Measurements from ENCODE around the gene BUB1B. TPM values are rescaled to one million over a fixed set of nuclear protein-coding genes. Genes with fewer than 3 reads are reported as not detected.

The BUB1B gene
- total and polyA plus RNA-seq, 8 donors, result 1.6 to 25.0 (median 4.4) TPM

- no peaks in the 10 kb centered on the region for H3K9me3 ChIP-seq
- H3K36me3 ChIP-seq, result no peaks in the 10 kb centered on the region
- H3K27me3 ChIP-seq, result no peaks in the 10 kb centered on the region
- no peak overlapping the region for H3K4me3 ChIP-seq
- TF ChIP-seq, protein P1, sequence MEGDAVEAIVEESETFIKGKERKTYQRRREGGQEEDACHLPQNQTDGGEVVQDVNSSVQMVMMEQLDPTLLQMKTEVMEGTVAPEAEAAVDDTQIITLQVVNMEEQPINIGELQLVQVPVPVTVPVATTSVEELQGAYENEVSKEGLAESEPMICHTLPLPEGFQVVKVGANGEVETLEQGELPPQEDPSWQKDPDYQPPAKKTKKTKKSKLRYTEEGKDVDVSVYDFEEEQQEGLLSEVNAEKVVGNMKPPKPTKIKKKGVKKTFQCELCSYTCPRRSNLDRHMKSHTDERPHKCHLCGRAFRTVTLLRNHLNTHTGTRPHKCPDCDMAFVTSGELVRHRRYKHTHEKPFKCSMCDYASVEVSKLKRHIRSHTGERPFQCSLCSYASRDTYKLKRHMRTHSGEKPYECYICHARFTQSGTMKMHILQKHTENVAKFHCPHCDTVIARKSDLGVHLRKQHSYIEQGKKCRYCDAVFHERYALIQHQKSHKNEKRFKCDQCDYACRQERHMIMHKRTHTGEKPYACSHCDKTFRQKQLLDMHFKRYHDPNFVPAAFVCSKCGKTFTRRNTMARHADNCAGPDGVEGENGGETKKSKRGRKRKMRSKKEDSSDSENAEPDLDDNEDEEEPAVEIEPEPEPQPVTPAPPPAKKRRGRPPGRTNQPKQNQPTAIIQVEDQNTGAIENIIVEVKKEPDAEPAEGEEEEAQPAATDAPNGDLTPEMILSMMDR (IDR thresholded peaks at IDR 0.05), result no peak
- no peak for TF ChIP-seq POLR2AphosphoS5 (IDR thresholded peaks at IDR 0.05)
- TF ChIP-seq EP300 (IDR thresholded peaks at IDR 0.05), result no peak
- TF ChIP-seq POLR2A (IDR thresholded peaks at IDR 0.05), result no peak
- intact Hi-C loops (cut with DNase I; ENCODE audit: low total_unique reads), result no loop called here
- H3K4me1 ChIP-seq, result no peaks in the 10 kb centered on the region
- no peak overlapping the region for H3K27ac ChIP-seq
- WGBS, 5 donors, result 73 to 95% (median 87%) methylated on average over 1 of the region's 1 CpG
- no peak for DNase-seq
Observed at GRCh38 chr15:40192942-40193341, 32.1 kb downstream of the BUB1B start.

DNA sequence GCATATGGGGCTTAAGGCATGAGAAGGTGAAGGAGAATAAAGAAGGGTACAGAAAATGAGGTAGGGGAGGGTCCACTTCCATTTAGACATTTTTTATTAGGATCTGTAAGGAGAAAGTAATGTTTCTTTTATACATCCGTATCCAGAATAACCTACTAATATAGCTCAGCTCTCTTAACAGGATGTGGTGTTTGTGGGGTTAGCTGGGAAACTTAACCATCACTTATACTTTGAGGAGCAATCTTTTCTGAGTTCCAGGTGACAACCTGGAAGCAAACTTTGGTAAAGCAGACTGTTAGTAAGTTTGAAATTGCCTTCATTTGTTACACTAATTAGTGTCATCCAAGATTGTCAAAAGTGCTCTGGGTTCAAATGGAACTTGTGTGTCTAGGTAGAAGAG, 36.6 kb downstream of the BUB1B start:
- no peak overlapping the region for H3K27ac ChIP-seq
- no peak overlapping the region for H3K4me3 ChIP-seq
- H3K4me1 ChIP-seq, result peaks cover 0 to 6% (median 0%) of the 10 kb centered on the region in 4 donors
- intact Hi-C loops (cut with DNase I; ENCODE audit: low total_unique reads), result no loop called here
- 75 to 91% (median 83%) methylated on average over 1 of the region's 1 CpG for WGBS, 5 donors
- TF ChIP-seq, protein P1 (IDR thresholded peaks at IDR 0.05), result no peak
- TF ChIP-seq EP300 (IDR thresholded peaks at IDR 0.05) (no peak), POLR2A (IDR thresholded peaks at IDR 0.05) (no peak), POLR2AphosphoS5 (IDR thresholded peaks at IDR 0.05) (no peak)
- peaks cover 0 to under 1% (median 0%) of the 10 kb centered on the region in 4 donors for H3K36me3 ChIP-seq
- no peak for DNase-seq
- no peaks in the 10 kb centered on the region for H3K27me3 ChIP-seq
- no peaks in the 10 kb centered on the region for H3K9me3 ChIP-seq

DNA sequence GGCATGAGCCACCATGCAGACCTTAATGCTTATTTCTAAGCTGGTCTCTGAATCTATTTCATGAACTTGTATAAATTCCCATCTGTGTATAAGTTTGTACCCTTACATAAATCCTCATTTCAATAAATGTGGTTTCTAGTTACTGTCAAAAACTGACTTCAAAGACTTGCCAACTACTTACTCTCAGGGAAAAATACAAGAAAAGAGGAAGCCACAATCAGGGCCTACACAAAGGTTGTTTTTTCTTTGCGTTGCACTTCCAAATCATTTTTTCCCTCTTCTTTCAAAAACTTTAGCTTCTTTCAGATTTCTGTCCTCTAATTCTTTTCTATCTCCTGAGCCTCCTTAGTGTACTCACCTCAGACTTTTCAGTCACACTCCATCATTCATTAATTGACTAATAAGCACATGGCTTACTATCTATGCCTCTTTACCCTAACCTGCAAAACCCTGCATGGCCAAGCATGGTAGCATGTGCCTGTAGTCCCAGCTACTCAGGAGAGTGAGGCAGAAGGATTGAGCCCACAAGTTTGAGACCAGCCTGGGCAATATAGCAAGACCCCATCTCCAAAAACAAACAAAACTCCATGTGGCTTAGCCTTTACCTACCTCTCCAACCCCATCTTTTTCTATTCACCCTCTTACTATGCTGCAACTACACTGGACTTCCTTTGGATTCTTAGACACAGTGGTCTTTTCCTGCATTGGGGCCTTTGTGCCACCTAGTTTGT, 37.7 kb downstream of the BUB1B start:
- DNase-seq, result no peak
- no peak overlapping the region for H3K4me3 ChIP-seq
- H3K4me1 ChIP-seq, result peaks cover 0 to 6% (median 0%) of the 10 kb centered on the region in 4 donors
- H3K36me3 ChIP-seq, result peaks cover 0 to 7% (median 0%) of the 10 kb centered on the region in 4 donors
- intact Hi-C loops (cut with DNase I; ENCODE audit: low total_unique reads), result no loop called here
- 84 to 94% (median 88%) methylated on average over 1 of the region's 1 CpG for WGBS, 5 donors
- H3K27ac ChIP-seq, result no peak overlapping the region
- TF ChIP-seq EP300 (IDR thresholded peaks at IDR 0.05) (no peak), POLR2AphosphoS5 (IDR thresholded peaks at IDR 0.05) (no peak)
- TF ChIP-seq, protein P1 (IDR thresholded peaks at IDR 0.05), result no peak
- H3K27me3 ChIP-seq, result no peaks in the 10 kb centered on the region
- H3K9me3 ChIP-seq, result no peaks in the 10 kb centered on the region

- Histone ChIP-seq H3K27ac (no peak overlapping the region), H3K36me3 (peaks cover 0 to 11% (median 0%) of the 10 kb centered on the region in 4 donors), H3K4me3 (no peak overlapping the region), H3K4me1 (peaks cover 0 to 6% (median 0%) of the 10 kb centered on the region in 4 donors), H3K27me3 (no peaks in the 10 kb centered on the region), H3K9me3 (no peaks in the 10 kb centered on the region)
- WGBS, 5 donors, result 81 to 100% (median 95%) methylated on average over 1 of the region's 1 CpG
- DNase-seq, result no peak
- intact Hi-C loops (cut with DNase I; ENCODE audit: low total_unique reads), result no loop called here
- TF ChIP-seq POLR2A (IDR thresholded peaks at IDR 0.05) (no peak), EP300 (IDR thresholded peaks at IDR 0.05) (no peak), POLR2AphosphoS5 (IDR thresholded peaks at IDR 0.05) (no peak)
- TF ChIP-seq, protein P1 (IDR thresholded peaks at IDR 0.05), result no peak
Observed at GRCh38 chr15:40204100-40204499, 43.2 kb downstream of the BUB1B start.
